Calu3 (cell line): ENCODE measurements around the gene RPS27L. TPM values are rescaled to one million over a fixed set of nuclear protein-coding genes. Genes with fewer than 3 reads are reported as not detected.

Experiments used
- BruUV-seq: library from RNA; stranded (reverse); fragments of 400-500 nt; replicated peaks from 2 replicates; lab custom pipeline; 2021; lab: Mats Ljungman, UMichigan
- CTCF ChIA-PET: fragments of 300-600 bp; sonication (Branson Sonifier 250); formaldehyde crosslinking; loops from one replicate; lab custom pipeline; 2022; ENCODE audit warnings: antibody characterized with exemption; lab: Charles Lee
- DNase-seq: peaks from one replicate; pipeline ENCODE4 v3.0.0; 2022
- H3K27ac Mint-ChIP-seq: one replicate; pipeline ENCODE4 v1.8.0; 2022; ENCODE audit warnings: mixed read lengths; ENCODE audit not compliant: unreplicated experiment
- H3K27me3 Mint-ChIP-seq: one replicate; pipeline ENCODE4 v1.8.0; 2022; ENCODE audit warnings: mixed read lengths; ENCODE audit not compliant: unreplicated experiment
- H3K36me3 Mint-ChIP-seq: one replicate; pipeline ENCODE4 v1.8.0; 2022; ENCODE audit warnings: mild to moderate bottlenecking, moderate library complexity, mixed read lengths; ENCODE audit not compliant: insufficient read depth, unreplicated experiment
- H3K4me1 Mint-ChIP-seq: one replicate; pipeline ENCODE4 v1.8.0; 2022; ENCODE audit warnings: mild to moderate bottlenecking, low read depth, mixed read lengths; ENCODE audit not compliant: unreplicated experiment
- H3K4me3 Mint-ChIP-seq: one replicate; pipeline ENCODE4 v1.8.0; 2022; ENCODE audit warnings: mild to moderate bottlenecking, low read depth, moderate library complexity, mixed read lengths; ENCODE audit not compliant: unreplicated experiment
- H3K9me3 Mint-ChIP-seq: one replicate; pipeline ENCODE4 v1.8.0; 2022; ENCODE audit warnings: low read depth, mixed read lengths; ENCODE audit not compliant: unreplicated experiment
- CTCF ChIP-seq: fragments of 200-600 bp; IDR thresholded peaks from one replicate; pipeline ENCODE4 v1.8.0; 2022; ENCODE audit warnings: antibody characterized with exemption; ENCODE audit not compliant: unreplicated experiment
- intact Hi-C: fragments of 100-400 bp; cut with micrococcal nuclease; formaldehyde crosslinking; loops from one replicate; pipeline ENCODE4 v1.10.0; 2022; ENCODE audit not compliant: unreplicated experiment
- total RNA-seq: library from RNA; stranded (reverse); gene quantifications from 2 replicates; pipeline ENCODE4 v1.2.3, GENCODE V29; 2022

RPS27L gene
- total RNA-seq, 1 experiment from 2014 or later = 64.4 TPM

GRCh38 chr15:63151665-63152064 is 5.6 kb downstream of the RPS27L start:
- no peak for TF ChIP-seq CTCF
- no TSS peak for BruUV-seq
- no peaks in the 10 kb centered on the region for H3K4me1 Mint-ChIP-seq
- no peak for DNase-seq
- H3K4me3 Mint-ChIP-seq = no peak overlapping the region
- intact Hi-C loops = loop anchor here (10.0 kb wide), 1 partner anchor 63 kb away; no protein-coding TSS in a partner anchor
- no peak overlapping the region for H3K27ac Mint-ChIP-seq
- H3K9me3 Mint-ChIP-seq = no peaks in the 10 kb centered on the region
- CTCF ChIA-PET = interaction anchor here (0.6 kb wide), 1 partner anchor 557 kb away, joined by 6 read pairs; no protein-coding TSS in a partner anchor
- H3K27me3 Mint-ChIP-seq = no peaks in the 10 kb centered on the region
- H3K36me3 Mint-ChIP-seq = peaks cover 6% of the 10 kb centered on the region

- no peaks in the 10 kb centered on the region for H3K36me3 Mint-ChIP-seq
These were observed 10.6 kb downstream of the RPS27L start for GRCh38 chr15:63146684-63147083.

GRCh38 chr15:63145426-63145825 is 11.9 kb downstream of the RPS27L start:
- no peak overlapping the region for H3K4me3 Mint-ChIP-seq
- H3K36me3 Mint-ChIP-seq = no peaks in the 10 kb centered on the region
- no peak overlapping the region for H3K27ac Mint-ChIP-seq
- CTCF ChIA-PET = no interaction called here
- no peak for DNase-seq
- H3K4me1 Mint-ChIP-seq = no peaks in the 10 kb centered on the region
- H3K27me3 Mint-ChIP-seq = no peaks in the 10 kb centered on the region
- intact Hi-C loops = no loop called here
- no peaks in the 10 kb centered on the region for H3K9me3 Mint-ChIP-seq
- no peak for TF ChIP-seq CTCF
- BruUV-seq = no TSS peak

More at GRCh38 chr15:63146684-63147083, 10.6 kb downstream of the RPS27L start:
- no TSS peak for BruUV-seq
- H3K4me3 Mint-ChIP-seq = no peak overlapping the region
- H3K27ac Mint-ChIP-seq = no peak overlapping the region
- H3K27me3 Mint-ChIP-seq = no peaks in the 10 kb centered on the region
- intact Hi-C loops = no loop called here
- no peak for DNase-seq
- no peak for TF ChIP-seq CTCF
- H3K9me3 Mint-ChIP-seq = no peaks in the 10 kb centered on the region
- H3K4me1 Mint-ChIP-seq = no peaks in the 10 kb centered on the region
- CTCF ChIA-PET = no interaction called here

- H3K4me1 Mint-ChIP-seq = no peaks in the 10 kb centered on the region
- H3K9me3 Mint-ChIP-seq = no peaks in the 10 kb centered on the region
- no TSS peak for BruUV-seq
- no peak overlapping the region for H3K4me3 Mint-ChIP-seq
- CTCF ChIA-PET = no interaction called here
- H3K36me3 Mint-ChIP-seq = peaks cover 4% of the 10 kb centered on the region
- no peak for TF ChIP-seq CTCF
- no peak overlapping the region for H3K27ac Mint-ChIP-seq
- intact Hi-C loops = no loop called here
- no peaks in the 10 kb centered on the region for H3K27me3 Mint-ChIP-seq
- no peak for DNase-seq
These were observed 16.3 kb downstream of the RPS27L start for GRCh38 chr15:63140936-63141335.
